ENCODE measurements around the gene SLC15A3. TPM values are rescaled to one million over a fixed set of nuclear protein-coding genes. Genes with fewer than 3 reads are reported as not detected.

The SLC15A3 gene
- total RNA-seq, 1 experiment from 2014 or later = 0.43 TPM

- Mint-ChIP-seq H3K27me3 (ENCODE audit: insufficient read depth, unreplicated experiment) (no peaks in the 10 kb centered on the region), H3K4me3 (ENCODE audit: unreplicated experiment) (no peak overlapping the region), H3K9me3 (ENCODE audit: unreplicated experiment) (peaks cover 21% of the 10 kb centered on the region), H3K27ac (ENCODE audit: unreplicated experiment) (no peak overlapping the region), H3K4me1 (ENCODE audit: low read depth, unreplicated experiment) (no peaks in the 10 kb centered on the region), H3K36me3 (ENCODE audit: insufficient read depth, unreplicated experiment) (no peaks in the 10 kb centered on the region)
- Histone ChIP-seq H3K36me3 (ENCODE audit: control insufficient read depth, insufficient read depth, low read length) (no peaks in the 10 kb centered on the region), H3K9me3 (peaks cover 18% of the 10 kb centered on the region), H3K4me1 (no peaks in the 10 kb centered on the region), H3K27me3 (replicated peaks; ENCODE audit: control insufficient read depth, insufficient read depth, low read length) (no peaks in the 10 kb centered on the region), H3K4me3 (ENCODE audit: low read depth, low read length) (no peak overlapping the region)
- ChIA-PET POLR2A (no interaction called here), CTCF (interaction anchor here (1.0 to 2.0 kb wide), 4 partner anchors 12 to 159 kb away, joined by 3 to 9 read pairs (median 3); partner anchors contain the start of gene TMEM109)
- no peak for TF ChIP-seq CTCF (IDR thresholded peaks at IDR 0.05; ENCODE audit: insufficient read depth in 1 of 2, low read depth in 1 of 2, low read length in 1 of 2, severe bottlenecking in 1 of 2, unreplicated experiment in 1 of 2)
- intact Hi-C loops (cut with micrococcal nuclease; ENCODE audit: unreplicated experiment) = loop anchor here (1.0 kb wide), 3 partner anchors 158 to 216 kb away; no protein-coding TSS in a partner anchor
- no peak for DNase-seq
- no TSS peak for BruUV-seq (replicated peaks)
These were observed 18.9 kb upstream of the SLC15A3 start for GRCh38 chr11:60970890-60971289.

DNA sequence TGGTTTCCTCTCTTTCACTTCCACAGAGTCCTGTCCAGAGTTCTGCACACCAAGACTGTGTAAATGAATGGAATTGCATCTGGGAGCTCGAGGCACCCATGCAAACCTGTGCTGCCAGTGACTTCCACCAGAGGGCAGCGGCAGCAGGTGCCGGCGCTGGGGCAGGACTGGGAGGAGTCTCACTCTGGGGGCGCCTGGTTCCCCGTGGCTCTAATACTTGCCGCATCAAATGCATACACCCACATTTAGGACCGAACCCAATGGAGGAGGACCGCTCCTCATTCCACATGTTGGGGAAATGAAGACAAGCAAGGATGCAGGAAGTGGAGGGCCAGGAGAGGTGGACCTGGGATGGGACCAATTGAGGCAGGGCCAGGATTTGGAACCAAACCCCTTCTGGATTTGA is 18.4 kb upstream of the SLC15A3 start:
- Histone ChIP-seq H3K4me3 (ENCODE audit: low read depth, low read length) (no peak overlapping the region), H3K9me3 (peaks cover 18% of the 10 kb centered on the region), H3K27me3 (replicated peaks; ENCODE audit: control insufficient read depth, insufficient read depth, low read length) (no peaks in the 10 kb centered on the region), H3K36me3 (ENCODE audit: control insufficient read depth, insufficient read depth, low read length) (no peaks in the 10 kb centered on the region), H3K4me1 (no peaks in the 10 kb centered on the region)
- CTCF ChIA-PET = interaction anchor here (0.6 to 2.0 kb wide), 6 partner anchors 12 to 160 kb away, joined by 3 to 9 read pairs (median 3); partner anchors contain the start of gene TMEM109
- Mint-ChIP-seq H3K27me3 (ENCODE audit: insufficient read depth, unreplicated experiment) (peaks cover 3% of the 10 kb centered on the region), H3K36me3 (ENCODE audit: insufficient read depth, unreplicated experiment) (no peaks in the 10 kb centered on the region), H3K4me1 (ENCODE audit: low read depth, unreplicated experiment) (no peaks in the 10 kb centered on the region), H3K4me3 (ENCODE audit: unreplicated experiment) (no peak overlapping the region), H3K27ac (ENCODE audit: unreplicated experiment) (no peak overlapping the region), H3K9me3 (ENCODE audit: unreplicated experiment) (peaks cover 21% of the 10 kb centered on the region)
- POLR2A ChIA-PET = no interaction called here
- intact Hi-C loops (cut with micrococcal nuclease; ENCODE audit: unreplicated experiment) = loop anchor here (1.0 kb wide), 3 partner anchors 159 to 217 kb away; no protein-coding TSS in a partner anchor
- TF ChIP-seq CTCF (IDR thresholded peaks at IDR 0.05; ENCODE audit: insufficient read depth in 1 of 2, low read depth in 1 of 2, low read length in 1 of 2, severe bottlenecking in 1 of 2, unreplicated experiment in 1 of 2) = peak; percentile 65 to 85
- DNase-seq = peak in 1 of 2 experiments; percentile 65
- BruUV-seq (replicated peaks) = no TSS peak

GRCh38 chr11:60968223-60968622 is 16.2 kb upstream of the SLC15A3 start:
- BruUV-seq (replicated peaks) = no TSS peak
- Histone ChIP-seq H3K27me3 (replicated peaks; ENCODE audit: control insufficient read depth, insufficient read depth, low read length) (no peaks in the 10 kb centered on the region), H3K9me3 (peaks cover 18% of the 10 kb centered on the region), H3K4me3 (ENCODE audit: low read depth, low read length) (no peak overlapping the region), H3K4me1 (no peaks in the 10 kb centered on the region), H3K36me3 (ENCODE audit: control insufficient read depth, insufficient read depth, low read length) (no peaks in the 10 kb centered on the region)
- intact Hi-C loops (cut with micrococcal nuclease; ENCODE audit: unreplicated experiment) = no loop called here
- ChIA-PET CTCF (no interaction called here), POLR2A (no interaction called here)
- Mint-ChIP-seq H3K9me3 (ENCODE audit: unreplicated experiment) (peaks cover 21% of the 10 kb centered on the region), H3K36me3 (ENCODE audit: insufficient read depth, unreplicated experiment) (no peaks in the 10 kb centered on the region), H3K4me1 (ENCODE audit: low read depth, unreplicated experiment) (no peaks in the 10 kb centered on the region), H3K4me3 (ENCODE audit: unreplicated experiment) (no peak overlapping the region), H3K27ac (ENCODE audit: unreplicated experiment) (no peak overlapping the region), H3K27me3 (ENCODE audit: insufficient read depth, unreplicated experiment) (peaks cover 3% of the 10 kb centered on the region)
- TF ChIP-seq CTCF (IDR thresholded peaks at IDR 0.05; ENCODE audit: insufficient read depth in 1 of 2, low read depth in 1 of 2, low read length in 1 of 2, severe bottlenecking in 1 of 2, unreplicated experiment in 1 of 2) = no peak
- no peak for DNase-seq

Measured in Caco-2 (cell line).